NT2/D1 (cell line): ENCODE data around the gene SLC10A4.

Experiments
- DNase-seq: peaks from one replicate; pipeline ENCODE4 v3.0.0-alpha.2; 2011; ENCODE audit warnings: low read depth, low spot score
- H3K27me3 ChIP-seq: 2 replicates; pipeline ENCODE4 v1.6.0; 2011; ENCODE audit warnings: mild to moderate bottlenecking; ENCODE audit not compliant: insufficient read length, insufficient read depth
- H3K36me3 ChIP-seq: 2 replicates; pipeline ENCODE4 v1.6.1; 2011; ENCODE audit warnings: mild to moderate bottlenecking, low read length, mixed read lengths; ENCODE audit not compliant: insufficient read depth, insufficient read length
- H3K4me1 ChIP-seq: 2 replicates; pipeline ENCODE4 v1.5.1; 2011; ENCODE audit not compliant: insufficient read depth, insufficient read length
- H3K4me3 ChIP-seq: 2 replicates; pipeline ENCODE4 v1.5.1; 2011; ENCODE audit warnings: low read depth; ENCODE audit not compliant: insufficient read length
- H3K9ac ChIP-seq: 2 replicates; pipeline ENCODE4 v1.6.0; 2011; ENCODE audit warnings: low read depth; ENCODE audit not compliant: insufficient read length
- H3K9me3 ChIP-seq: 2 replicates; pipeline ENCODE4 v1.5.1; 2011; ENCODE audit warnings: mild to moderate bottlenecking, low read length; ENCODE audit not compliant: insufficient read depth
- SUZ12 ChIP-seq: IDR thresholded peaks from 2 replicates; pipeline ENCODE4 v1.6.1; 2011; ENCODE audit not compliant: insufficient read length, insufficient read depth; ENCODE audit errors: extremely low read depth
- YY1 ChIP-seq: IDR thresholded peaks from 2 replicates; pipeline ENCODE4 v1.6.1; 2011; ENCODE audit not compliant: insufficient read length, insufficient read depth
- ZNF274 ChIP-seq: IDR thresholded peaks from 2 replicates; pipeline ENCODE4 v1.6.1; 2011; ENCODE audit warnings: mild to moderate bottlenecking, low read depth, low read length

The SLC10A4 gene

GRCh38 chr4:48504026-48504330, 20.8 kb downstream of the SLC10A4 start:
- DNase-seq: no peak
- H3K9me3 ChIP-seq: no peaks in the 10 kb centered on the region
- H3K27me3 ChIP-seq: no peaks in the 10 kb centered on the region
- H3K4me3 ChIP-seq: no peak overlapping the region
- TF ChIP-seq YY1: no peak
- no peak for TF ChIP-seq SUZ12
- no peak for TF ChIP-seq ZNF274
- no peaks in the 10 kb centered on the region for H3K4me1 ChIP-seq
- peaks cover 40% of the 10 kb centered on the region for H3K36me3 ChIP-seq
- H3K9ac ChIP-seq: no peak overlapping the region

GRCh38 chr4:48504352-48504751, 21.2 kb downstream of the SLC10A4 start:
- H3K27me3 ChIP-seq: no peaks in the 10 kb centered on the region
- DNase-seq: no peak
- no peaks in the 10 kb centered on the region for H3K9me3 ChIP-seq
- no peak overlapping the region for H3K9ac ChIP-seq
- TF ChIP-seq ZNF274: no peak
- no peak for TF ChIP-seq YY1
- TF ChIP-seq SUZ12: no peak
- no peak overlapping the region for H3K4me3 ChIP-seq
- H3K4me1 ChIP-seq: no peaks in the 10 kb centered on the region
- H3K36me3 ChIP-seq: peaks cover 38% of the 10 kb centered on the region

- Histone ChIP-seq H3K9ac (no peak overlapping the region), H3K36me3 (peaks cover 51% of the 10 kb centered on the region), H3K9me3 (no peaks in the 10 kb centered on the region), H3K4me1 (no peaks in the 10 kb centered on the region), H3K27me3 (no peaks in the 10 kb centered on the region), H3K4me3 (no peak overlapping the region)
- no peak for DNase-seq
- no peak for TF ChIP-seq YY1
- TF ChIP-seq ZNF274: no peak
- TF ChIP-seq SUZ12: no peak
These were observed 23.6 kb downstream of the SLC10A4 start for GRCh38 chr4:48506716-48507115.

GRCh38 chr4:48509543-48509942, 26.4 kb downstream of the SLC10A4 start:
- Histone ChIP-seq H3K27me3 (no peaks in the 10 kb centered on the region), H3K9ac (no peak overlapping the region), H3K4me3 (no peak overlapping the region), H3K36me3 (peaks cover 58% of the 10 kb centered on the region), H3K9me3 (no peaks in the 10 kb centered on the region), H3K4me1 (no peaks in the 10 kb centered on the region)
- no peak for DNase-seq
- TF ChIP-seq ZNF274 (no peak), SUZ12 (no peak), YY1 (no peak)

GRCh38 chr4:48518143-48518542, 35.0 kb downstream of the SLC10A4 start:
- H3K9ac ChIP-seq: no peak overlapping the region
- peaks cover 37% of the 10 kb centered on the region for H3K36me3 ChIP-seq
- no peak for DNase-seq
- no peaks in the 10 kb centered on the region for H3K9me3 ChIP-seq
- H3K4me1 ChIP-seq: no peaks in the 10 kb centered on the region
- no peak overlapping the region for H3K4me3 ChIP-seq
- H3K27me3 ChIP-seq: no peaks in the 10 kb centered on the region
- TF ChIP-seq SUZ12 (no peak), YY1 (no peak), ZNF274 (no peak)

- Histone ChIP-seq H3K27me3 (no peaks in the 10 kb centered on the region), H3K9me3 (no peaks in the 10 kb centered on the region), H3K36me3 (peaks cover 52% of the 10 kb centered on the region), H3K9ac (no peak overlapping the region), H3K4me1 (no peaks in the 10 kb centered on the region), H3K4me3 (no peak overlapping the region)
- TF ChIP-seq SUZ12: no peak
- no peak for TF ChIP-seq YY1
- TF ChIP-seq ZNF274: no peak
- DNase-seq: no peak
These were observed 43.3 kb downstream of the SLC10A4 start for GRCh38 chr4:48526406-48526805.

- H3K27me3 ChIP-seq: no peaks in the 10 kb centered on the region
- no peak for DNase-seq
- H3K4me1 ChIP-seq: no peaks in the 10 kb centered on the region
- no peak overlapping the region for H3K9ac ChIP-seq
- no peak overlapping the region for H3K4me3 ChIP-seq
- TF ChIP-seq ZNF274 (no peak), YY1 (no peak), SUZ12 (no peak)
- H3K9me3 ChIP-seq: no peaks in the 10 kb centered on the region
- peaks cover 34% of the 10 kb centered on the region for H3K36me3 ChIP-seq
These were observed 55.2 kb downstream of the SLC10A4 start for GRCh38 chr4:48538358-48538757.
